Neural cell (in vitro differentiated cells): Measurements from ENCODE around the gene AARS2. TPM values are rescaled to one million over a fixed set of nuclear protein-coding genes. Genes with fewer than 3 reads are reported as not detected.

Experiments
- H2AFZ ChIP-seq: fragments of 200-600, 300-800 bp; sonication (generic), shearing (Covaris generic); 2 replicates; pipeline ENCODE4 v1.6.0; 2014; ENCODE audit warnings: low read depth, mild to moderate bottlenecking, antibody characterized with exemption, low read length, moderate library complexity
- H3F3A ChIP-seq: fragments of 200-600 bp; shearing (Covaris generic); 2 replicates; pipeline ENCODE4 v1.6.1; 2016; ENCODE audit warnings: mild to moderate bottlenecking, moderate library complexity, mixed read lengths, antibody characterized with exemption, low read length; ENCODE audit not compliant: insufficient read depth, poor library complexity, severe bottlenecking
- H3K27ac ChIP-seq: fragments of 200-600, 300-800 bp; sonication (generic), shearing (Covaris generic); 2 replicates; pipeline ENCODE4 v1.5.1; 2014; ENCODE audit warnings: mild to moderate bottlenecking, low read length, moderate library complexity
- H3K27me3 ChIP-seq: fragments of 300-800, 200-600 bp; sonication (generic), shearing (Covaris generic); 2 replicates; pipeline ENCODE4 v1.6.0; 2014; ENCODE audit warnings: mild to moderate bottlenecking, low read depth, low read length, moderate library complexity; ENCODE audit not compliant: insufficient read depth
- H3K36me3 ChIP-seq: fragments of 300-800, 200-600 bp; sonication (generic), shearing (Covaris generic); 2 replicates; pipeline ENCODE4 v1.5.1; 2014; ENCODE audit warnings: mild to moderate bottlenecking, antibody characterized with exemption, low read length, moderate library complexity; ENCODE audit not compliant: insufficient read depth
- H3K4me2 ChIP-seq: fragments of 300-800, 200-600 bp; sonication (generic), shearing (Covaris generic); 2 replicates; pipeline ENCODE4 v1.6.0; 2014; ENCODE audit warnings: mild to moderate bottlenecking, low read length
- H3K4me3 ChIP-seq: fragments of 300-800, 200-600 bp; sonication (generic), shearing (Covaris generic); 2 replicates; pipeline ENCODE4 v1.5.1; 2014; ENCODE audit warnings: mild to moderate bottlenecking, low read length, moderate library complexity
- H3K79me2 ChIP-seq: fragments of 200-600 bp; shearing (Covaris generic); replicated peaks from 2 replicates; pipeline ENCODE4 v1.6.0; 2014; ENCODE audit warnings: mild to moderate bottlenecking, low read length, moderate library complexity; ENCODE audit not compliant: insufficient read depth
- H3K9ac ChIP-seq: fragments of 300-800, 200-600 bp; sonication (generic), shearing (Covaris generic); 2 replicates; pipeline ENCODE4 v1.6.1; 2016; ENCODE audit warnings: mild to moderate bottlenecking, low read length, mixed read lengths
- H3K9me2 ChIP-seq: fragments of 200-600 bp; shearing (Covaris generic); 2 replicates; pipeline ENCODE4 v1.6.1; 2016; ENCODE audit warnings: mild to moderate bottlenecking, low read length, mixed read lengths; ENCODE audit not compliant: insufficient read depth
- H3K9me3 ChIP-seq: fragments of 200-600, 300-800 bp; sonication (generic), shearing (Covaris generic); 2 replicates; pipeline ENCODE4 v1.6.1; 2016; ENCODE audit warnings: mild to moderate bottlenecking, mixed run types, low read length, moderate library complexity, mixed read lengths
- H4K20me1 ChIP-seq: fragments of 200-600 bp; shearing (Covaris generic); 2 replicates; pipeline ENCODE4 v1.6.1; 2016; ENCODE audit warnings: mild to moderate bottlenecking, mixed run types; ENCODE audit not compliant: insufficient read depth
- CTCF ChIP-seq: fragments of 450-650 bp; IDR thresholded peaks from 2 replicates; pipeline ENCODE4 v1.5.1; 2014; ENCODE audit warnings: antibody characterized with exemption, mild to moderate bottlenecking, moderate library complexity; ENCODE audit not compliant: poor library complexity, severe bottlenecking
- EP300 ChIP-seq: fragments of 450-650 bp; conservative IDR thresholded peaks from 2 replicates; pipeline ENCODE4 v1.6.1; 2014; ENCODE audit warnings: antibody characterized with exemption, mild to moderate bottlenecking, moderate library complexity; ENCODE audit not compliant: poor library complexity, severe bottlenecking
- EZH2 ChIP-seq: fragments of 200-600, 300-800 bp; shearing (Covaris generic), sonication (generic); IDR thresholded peaks from 2 replicates; pipeline ENCODE4 v1.6.1; 2014; ENCODE audit warnings: antibody characterized with exemption, low read length, borderline replicate concordance, mild to moderate bottlenecking; ENCODE audit not compliant: insufficient read depth, poor library complexity, severe bottlenecking
- MXI1 ChIP-seq: fragments of 450-650 bp; conservative IDR thresholded peaks from 2 replicates; pipeline ENCODE4 v1.6.1; 2014; ENCODE audit warnings: antibody characterized with exemption, mild to moderate bottlenecking; ENCODE audit not compliant: poor library complexity, severe bottlenecking
- POLR2AphosphoS5 ChIP-seq: IDR thresholded peaks from 2 replicates; pipeline ENCODE4 v1.6.1; 2012
- RAD21 ChIP-seq: fragments of 450-650 bp; conservative IDR thresholded peaks from 2 replicates; pipeline ENCODE4 v1.6.1; 2014; ENCODE audit warnings: antibody characterized with exemption, mild to moderate bottlenecking, moderate library complexity
- REST ChIP-seq: IDR thresholded peaks from 2 replicates; pipeline ENCODE4 v1.6.1; 2012; ENCODE audit warnings: borderline replicate concordance
- SMC3 ChIP-seq: fragments of 450-650 bp; conservative IDR thresholded peaks from 2 replicates; pipeline ENCODE4 v1.6.1; 2014; ENCODE audit warnings: antibody characterized with exemption, mild to moderate bottlenecking, moderate library complexity; ENCODE audit not compliant: poor library complexity
- TAF1 ChIP-seq: IDR thresholded peaks from 2 replicates; pipeline ENCODE4 v1.6.1; 2012; ENCODE audit warnings: low read depth
- polyA plus RNA-seq: library from polyadenylated mRNA; depleted of rRNA; stranded (reverse); fragments of >200 nt; gene quantifications from 2 replicates; pipeline ENCODE4 v1.2.3, GENCODE V29; 2014

The AARS2 gene
- polyA plus RNA-seq, 1 donor from 2014 or later = 12.6 TPM

DNA sequence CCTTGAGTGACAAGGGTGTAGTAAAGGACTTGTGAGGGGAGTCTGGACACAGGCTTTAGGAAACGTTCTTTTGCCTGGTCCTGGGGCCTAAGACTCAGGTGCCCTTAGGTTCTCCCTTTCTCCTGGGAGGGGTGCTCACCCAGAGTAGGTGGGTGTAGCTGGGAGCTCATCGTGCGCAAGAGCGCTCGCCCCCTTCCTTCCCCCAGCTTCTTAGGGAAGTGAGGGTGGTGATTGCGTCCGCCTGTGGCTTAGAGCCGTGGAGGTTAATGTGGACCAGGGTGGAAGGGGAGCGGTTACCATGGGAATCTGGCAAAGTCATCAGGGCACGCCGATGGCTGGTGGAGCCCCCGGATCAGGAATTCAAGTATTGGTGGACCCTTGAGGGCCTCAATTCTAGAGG lies 3.3 kb upstream of the AARS2 start:
- Histone ChIP-seq H3K4me2 (no peak overlapping the region), H3K9me3 (no peaks in the 10 kb centered on the region), H3K9me2 (no peaks in the 10 kb centered on the region), H3K79me2 (peaks cover 7% of the 10 kb centered on the region), H3K9ac (no peak overlapping the region), H3K4me3 (no peak overlapping the region), H3K27me3 (no peaks in the 10 kb centered on the region), H3K27ac (no peak overlapping the region), H3F3A (no peaks in the 10 kb centered on the region), H2AFZ (no peak overlapping the region), H3K36me3 (no peaks in the 10 kb centered on the region), H4K20me1 (no peaks in the 10 kb centered on the region)
- TF ChIP-seq EP300 (no peak), EZH2 (no peak), REST (no peak), MXI1 (no peak), TAF1 (no peak), CTCF (no peak)

- Histone ChIP-seq H3K9me3 (no peaks in the 10 kb centered on the region), H3K79me2 (peaks cover 7% of the 10 kb centered on the region), H2AFZ (no peak overlapping the region), H3K27ac (no peak overlapping the region), H3K27me3 (no peaks in the 10 kb centered on the region), H3F3A (no peaks in the 10 kb centered on the region), H3K9ac (no peak overlapping the region), H4K20me1 (no peaks in the 10 kb centered on the region), H3K4me3 (no peak overlapping the region), H3K36me3 (no peaks in the 10 kb centered on the region), H3K4me2 (no peak overlapping the region), H3K9me2 (no peaks in the 10 kb centered on the region)
- TF ChIP-seq SMC3 (no peak), EP300 (no peak), MXI1 (no peak), REST (no peak), RAD21 (no peak), EZH2 (no peak), POLR2AphosphoS5 (no peak), TAF1 (no peak), CTCF (no peak)
Measured at GRCh38 chr6:44315951-44316350, 2.8 kb upstream of the AARS2 start.
